Activated CD4-positive, alpha-beta memory T cell treated with anti-CD3 and anti-CD28 coated beads for 36 hours (primary cell): ENCODE results near the gene TMEM145. TPM values are rescaled to one million over a fixed set of nuclear protein-coding genes. Genes with fewer than 3 reads are reported as not detected.
A peak's percentile ranks its signal among the peaks of the same experiment; 100 is the strongest.

ENCODE experiments used
- CTCF ChIA-PET: fragments of 350-600 bp; sonication (Branson Sonifier 250); formaldehyde crosslinking; loops from one replicate; lab custom pipeline; 2021; ENCODE audit warnings: antibody characterized with exemption, inconsistent platforms; lab: Charles Lee
- POLR2A ChIA-PET: fragments of 350-600 bp; sonication (Branson Sonifier 250); formaldehyde crosslinking; loops from one replicate; lab custom pipeline; 2021; ENCODE audit warnings: antibody characterized with exemption; lab: Charles Lee
- DNase-seq: peaks from one replicate; pipeline ENCODE4 v3.0.0-alpha.2; 2020
- H3K27ac Mint-ChIP-seq: one replicate; pipeline ENCODE4 v1.8.0; 2021; ENCODE audit warnings: mixed read lengths
- H3K27me3 Mint-ChIP-seq: one replicate; pipeline ENCODE4 v1.8.0; 2021; ENCODE audit warnings: mixed read lengths
- H3K36me3 Mint-ChIP-seq: one replicate; pipeline ENCODE4 v1.8.0; 2021; ENCODE audit warnings: mixed read lengths
- H3K4me1 Mint-ChIP-seq: one replicate; pipeline ENCODE4 v1.8.0; 2021; ENCODE audit warnings: low read depth, mixed read lengths
- H3K4me3 Mint-ChIP-seq: one replicate; pipeline ENCODE4 v1.8.0; 2021; ENCODE audit warnings: mild to moderate bottlenecking, mixed read lengths
- H3K9me3 Mint-ChIP-seq: one replicate; pipeline ENCODE4 v1.8.0; 2021; ENCODE audit warnings: mixed read lengths
- intact Hi-C: fragments of 100-400 bp; cut with micrococcal nuclease; formaldehyde crosslinking; loops from one replicate; pipeline ENCODE4 v1.15.1; 2023
- total RNA-seq, 2 experiments: library from RNA; stranded (reverse); gene quantifications; one replicate each; pipeline ENCODE4 v1.2.3, GENCODE V29; 2021

The TMEM145 gene
- total RNA-seq, 2 experiments from 2014 or later = 0.29 TPM; not detected in 1

DNA sequence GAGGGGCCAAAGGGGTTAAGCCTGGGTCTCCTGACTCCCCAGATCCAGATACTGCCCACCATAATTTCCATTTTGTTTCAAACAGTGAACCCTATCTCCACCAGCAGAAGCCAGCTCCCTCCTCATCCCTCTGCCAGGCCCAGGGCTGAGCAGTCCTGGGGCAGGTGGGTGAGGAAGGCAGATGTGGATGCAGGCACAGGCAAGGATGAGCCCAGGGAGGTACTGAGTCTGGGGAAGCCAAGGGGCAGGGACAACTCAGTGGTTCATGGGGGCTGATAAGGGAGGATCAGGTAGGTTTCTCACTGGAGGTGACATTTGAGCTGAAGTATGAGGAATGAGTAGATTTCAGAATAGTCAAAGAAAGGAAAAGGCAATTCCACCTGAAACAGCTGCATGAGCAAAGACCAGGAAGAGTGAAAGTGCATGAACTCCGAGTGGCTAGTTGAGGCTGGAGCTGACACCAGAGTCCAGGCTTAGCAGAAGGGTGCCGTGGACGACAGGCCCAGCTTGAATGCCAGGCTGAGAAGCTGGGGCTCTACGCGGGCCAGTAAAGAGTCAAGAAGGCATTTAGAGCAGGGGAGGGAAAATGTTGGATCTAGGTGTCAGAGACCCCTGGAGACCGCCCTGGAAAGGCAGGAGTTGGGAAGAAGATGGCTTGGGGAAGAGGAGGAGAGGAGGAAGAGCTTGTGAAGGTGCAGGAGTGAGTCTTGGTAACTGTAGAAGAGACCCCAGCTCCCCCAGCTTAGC is 33.8 kb upstream of the TMEM145 start:
- peaks cover 14% of the 10 kb centered on the region for H3K36me3 Mint-ChIP-seq
- peaks cover 59% of the 10 kb centered on the region for H3K4me1 Mint-ChIP-seq
- H3K9me3 Mint-ChIP-seq = no peaks in the 10 kb centered on the region
- ChIA-PET POLR2A (interaction anchor here (0.5 to 2.3 kb wide), 9 partner anchors 9 to 168 kb away, joined by 3 to 15 read pairs (median 3); partner anchors contain the start of gene GSK3A), CTCF (interaction anchor here (0.6 to 7.0 kb wide), 32 partner anchors 9 to 170 kb away, joined by 3 to 107 read pairs (median 5); partner anchors contain the start of genes ERF, GSK3A, PAFAH1B3 and POU2F2)
- H3K27ac Mint-ChIP-seq = peak overlapping the region; percentile 91
- H3K4me3 Mint-ChIP-seq = no peak overlapping the region
- intact Hi-C loops = loop anchor here (1.0 kb wide), 1 partner anchor 146 kb away; no protein-coding TSS in a partner anchor
- no peaks in the 10 kb centered on the region for H3K27me3 Mint-ChIP-seq
- no peak for DNase-seq

DNA sequence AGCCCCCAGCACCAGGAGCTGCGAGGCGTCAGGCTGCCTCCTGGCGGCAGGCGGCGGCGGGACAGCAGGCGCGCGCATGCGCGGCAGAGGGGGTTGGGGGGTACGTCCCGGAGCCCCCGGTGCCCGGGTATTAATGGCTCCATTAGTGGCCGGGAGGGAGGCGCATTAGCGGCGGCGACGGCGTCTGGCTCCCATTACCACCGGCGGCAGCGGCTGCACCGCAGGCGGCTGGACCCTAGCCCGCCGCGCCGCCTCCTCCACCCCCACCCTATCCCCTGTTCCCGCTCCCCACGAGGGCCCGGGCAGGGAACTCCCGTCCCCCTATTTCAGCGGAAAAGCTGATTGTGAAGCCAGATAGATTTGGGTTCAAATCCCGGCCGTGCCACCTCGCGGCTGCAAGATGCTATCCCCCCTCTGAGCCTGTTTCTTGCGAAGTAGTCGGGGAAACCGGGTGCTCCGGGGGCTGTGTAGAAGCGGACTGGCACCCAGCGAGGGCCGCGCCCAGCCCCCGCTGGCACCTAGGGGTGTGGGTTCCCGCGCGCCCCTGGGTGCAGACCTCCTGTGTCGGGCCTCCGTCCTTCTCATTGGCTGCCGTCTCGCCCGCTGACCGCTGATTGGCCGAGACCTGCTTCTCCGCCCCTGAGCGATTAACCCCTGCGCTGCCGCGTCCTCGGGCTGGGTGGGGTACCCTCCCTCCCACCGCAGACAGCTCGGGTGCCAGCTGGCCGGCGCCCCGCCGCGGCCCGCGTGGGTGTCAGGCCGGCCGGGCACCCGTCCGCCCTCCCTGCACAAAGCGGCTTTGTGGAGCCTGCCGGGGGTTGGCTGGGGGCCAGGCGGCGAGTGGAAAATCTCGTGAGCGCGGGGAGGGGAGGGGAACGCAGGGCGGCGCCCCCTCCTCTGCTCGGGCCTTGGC is 33.0 kb upstream of the TMEM145 start:
- DNase-seq = peak; percentile 92
- peaks cover 57% of the 10 kb centered on the region for H3K4me1 Mint-ChIP-seq
- H3K27ac Mint-ChIP-seq = peak overlapping the region; percentile 91
- intact Hi-C loops = loop anchor here (1.0 kb wide), 1 partner anchor 147 kb away; no protein-coding TSS in a partner anchor
- H3K9me3 Mint-ChIP-seq = no peaks in the 10 kb centered on the region
- ChIA-PET POLR2A (interaction anchor here (0.6 to 2.3 kb wide), 7 partner anchors 10 to 61 kb away, joined by 3 to 15 read pairs (median 5); partner anchors contain the start of gene GSK3A), CTCF (interaction anchor here (0.6 to 7.0 kb wide), 28 partner anchors 8 to 171 kb away, joined by 3 to 107 read pairs (median 5); partner anchors contain the start of genes ERF, GSK3A, PAFAH1B3 and POU2F2)
- peaks cover 7% of the 10 kb centered on the region for H3K36me3 Mint-ChIP-seq
- no peaks in the 10 kb centered on the region for H3K27me3 Mint-ChIP-seq
- H3K4me3 Mint-ChIP-seq = no peak overlapping the region

DNA sequence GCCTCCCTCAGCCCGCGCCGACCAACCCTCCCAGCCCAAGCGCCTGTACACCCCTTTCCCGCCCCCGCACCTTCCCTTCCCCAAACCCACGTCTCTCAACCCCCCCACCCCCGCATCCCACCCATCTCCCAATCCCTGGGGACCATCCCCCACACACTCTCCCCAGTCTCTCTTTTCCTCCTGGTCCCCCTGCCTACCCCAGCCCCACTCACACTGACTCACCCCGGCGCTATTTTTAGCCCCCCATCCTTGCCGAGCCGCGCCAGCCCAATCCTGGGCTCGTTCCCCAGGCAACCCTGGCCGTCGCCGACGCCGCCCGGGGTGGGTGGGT is 32.3 kb upstream of the TMEM145 start:
- intact Hi-C loops = no loop called here
- POLR2A ChIA-PET = interaction anchor here (1.3 to 2.0 kb wide), 3 partner anchors 10 to 38 kb away, joined by 5 to 10 read pairs (median 6); partner anchors contain the start of gene GSK3A
- peak overlapping the region; percentile 80 for H3K27ac Mint-ChIP-seq
- CTCF ChIA-PET = interaction anchor here (2.5 to 7.0 kb wide), 3 partner anchors 10 to 37 kb away, joined by 22 to 107 read pairs (median 48); partner anchors contain the start of gene GSK3A
- peaks cover 6% of the 10 kb centered on the region for H3K36me3 Mint-ChIP-seq
- no peaks in the 10 kb centered on the region for H3K9me3 Mint-ChIP-seq
- DNase-seq = no peak
- peaks cover 59% of the 10 kb centered on the region for H3K4me1 Mint-ChIP-seq
- no peak overlapping the region for H3K4me3 Mint-ChIP-seq
- no peaks in the 10 kb centered on the region for H3K27me3 Mint-ChIP-seq

DNA sequence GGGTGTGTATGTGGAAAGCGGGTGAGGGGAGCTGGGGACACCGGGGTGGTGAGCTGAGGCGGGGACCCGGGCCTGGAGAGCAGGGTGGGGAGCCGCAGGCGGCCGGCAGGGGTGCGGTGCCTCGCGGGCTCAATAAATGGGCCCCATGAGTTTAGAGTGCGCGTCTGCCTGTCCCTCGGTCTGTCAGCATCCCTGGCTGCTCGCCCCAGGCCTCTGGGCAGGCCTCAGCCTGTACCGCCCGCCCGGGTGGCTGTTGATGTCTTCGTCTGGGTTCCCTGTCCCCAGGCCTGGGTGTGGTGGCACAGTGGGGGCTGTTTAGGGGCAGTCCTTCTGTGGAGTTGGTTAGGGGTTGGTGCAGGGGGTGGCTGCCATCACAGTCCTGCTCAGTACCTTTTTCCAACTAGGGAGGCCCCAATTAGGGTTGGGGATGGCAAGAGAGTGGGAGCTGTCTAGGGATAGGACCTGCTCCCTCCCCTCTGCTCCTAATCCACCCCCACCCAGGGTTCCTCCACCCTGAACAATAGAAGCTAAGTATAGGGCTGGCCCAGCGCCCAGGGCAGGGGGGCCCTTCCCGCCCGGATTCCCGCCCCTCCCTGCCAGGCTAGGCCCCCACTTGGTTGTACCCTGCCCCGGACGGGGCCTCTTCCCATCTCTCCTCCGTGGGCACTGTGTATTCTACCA is 31.8 kb upstream of the TMEM145 start:
- ChIA-PET CTCF (interaction anchor here (0.9 to 7.0 kb wide), 4 partner anchors 11 to 38 kb away, joined by 3 to 107 read pairs (median 28); partner anchors contain the start of gene GSK3A), POLR2A (interaction anchor here (0.7 to 1.3 kb wide), 3 partner anchors 11 to 39 kb away, joined by 4 to 6 read pairs (median 4); partner anchors contain the start of genes GSK3A and PAFAH1B3)
- DNase-seq = peak; percentile 53
- no peaks in the 10 kb centered on the region for H3K27me3 Mint-ChIP-seq
- no peak overlapping the region for H3K4me3 Mint-ChIP-seq
- intact Hi-C loops = no loop called here
- H3K4me1 Mint-ChIP-seq = peaks cover 59% of the 10 kb centered on the region
- H3K36me3 Mint-ChIP-seq = peaks cover 4% of the 10 kb centered on the region
- H3K27ac Mint-ChIP-seq = peak overlapping the region; percentile 80
- H3K9me3 Mint-ChIP-seq = no peaks in the 10 kb centered on the region

DNA sequence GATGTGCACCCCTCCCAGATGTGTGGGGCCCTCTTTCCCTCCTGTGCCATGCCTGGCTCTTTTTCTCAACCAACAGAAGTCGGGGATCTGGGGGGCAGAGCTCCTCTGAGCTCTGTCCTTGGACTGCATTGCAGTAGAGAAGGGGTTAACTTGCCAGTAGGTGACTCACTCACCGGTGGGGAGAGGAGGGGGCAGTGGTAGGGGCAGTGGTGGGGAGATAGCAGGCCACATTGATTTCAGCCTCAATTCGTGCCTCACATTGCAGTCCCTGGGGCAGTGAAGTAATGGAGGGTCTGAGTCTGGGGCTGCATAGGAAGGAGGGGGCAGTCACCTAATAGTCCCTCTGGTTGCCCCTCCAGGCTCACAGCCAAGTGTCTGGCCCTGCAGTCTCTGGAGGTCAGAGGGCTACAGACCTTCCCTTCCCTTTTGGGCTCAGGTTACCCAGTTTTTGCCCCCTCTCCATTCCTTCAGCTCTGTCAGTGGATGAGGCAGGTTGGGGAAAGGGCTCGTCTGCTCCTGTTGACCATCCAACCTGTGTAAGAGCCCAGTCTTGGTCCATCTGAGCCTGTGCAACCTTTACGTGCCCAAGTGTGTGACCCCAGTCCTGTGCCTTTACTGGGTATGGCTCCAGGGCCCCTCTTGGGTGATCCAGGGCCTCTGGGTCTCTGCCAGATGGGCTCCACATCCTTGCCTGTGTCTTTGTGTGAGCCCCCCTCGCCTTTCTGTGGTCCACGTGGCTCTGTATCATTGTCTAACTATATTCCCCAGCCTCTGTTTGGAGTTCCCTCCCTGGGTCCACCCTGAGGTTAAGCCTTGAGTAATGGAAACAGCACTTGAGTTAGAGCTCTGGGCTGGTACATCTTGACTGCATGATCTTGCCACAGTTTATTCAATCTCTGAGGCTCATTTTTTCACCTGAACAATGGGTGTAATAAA is 31.0 kb upstream of the TMEM145 start:
- Mint-ChIP-seq H3K36me3 (peaks cover 2% of the 10 kb centered on the region), H3K27ac (no peak overlapping the region), H3K27me3 (no peaks in the 10 kb centered on the region), H3K9me3 (no peaks in the 10 kb centered on the region), H3K4me3 (no peak overlapping the region), H3K4me1 (peaks cover 52% of the 10 kb centered on the region)
- DNase-seq = peak; percentile 18
- CTCF ChIA-PET = interaction anchor here (0.9 to 2.1 kb wide), 4 partner anchors 12 to 38 kb away, joined by 3 to 7 read pairs (median 4); no protein-coding TSS in a partner anchor
- POLR2A ChIA-PET = interaction anchor here (0.7 to 1.3 kb wide), 5 partner anchors 11 to 39 kb away, joined by 3 to 6 read pairs (median 4); partner anchors contain the start of genes GSK3A and PAFAH1B3
- intact Hi-C loops = loop anchor here (2.0 kb wide), 1 partner anchor 65 kb away; the partner anchor contains the start of gene DEDD2

DNA sequence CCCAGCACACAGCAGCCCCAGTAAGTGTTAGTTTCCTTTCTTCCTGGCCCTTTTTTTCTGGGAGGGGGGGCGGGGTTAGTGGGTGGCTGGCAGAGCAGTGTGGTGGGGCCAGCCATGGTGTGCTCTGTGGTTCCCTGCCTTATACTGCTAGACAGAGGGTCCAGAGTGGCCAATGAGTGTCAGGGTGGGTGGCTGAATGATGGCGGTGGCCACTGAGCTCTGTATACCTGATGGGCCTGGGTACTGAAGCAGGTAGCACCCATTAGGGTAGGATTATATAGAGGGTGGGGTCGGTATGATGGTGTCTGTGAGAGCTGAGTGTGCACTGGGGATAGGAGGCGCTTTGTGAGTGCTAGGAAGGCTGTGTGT is 30.3 kb upstream of the TMEM145 start:
- H3K4me3 Mint-ChIP-seq = no peak overlapping the region
- H3K9me3 Mint-ChIP-seq = no peaks in the 10 kb centered on the region
- peaks cover 6% of the 10 kb centered on the region for H3K36me3 Mint-ChIP-seq
- H3K27me3 Mint-ChIP-seq = no peaks in the 10 kb centered on the region
- DNase-seq = no peak
- intact Hi-C loops = loop anchor here (1.0 to 2.0 kb wide), 7 partner anchors 15 to 66 kb away; partner anchors contain the start of genes DEDD2, ERF, MEGF8 and PAFAH1B3
- CTCF ChIA-PET = interaction anchor here (1.1 to 2.1 kb wide), 3 partner anchors 12 to 39 kb away, joined by 3 to 7 read pairs (median 5); no protein-coding TSS in a partner anchor
- POLR2A ChIA-PET = interaction anchor here (1.0 to 1.1 kb wide), 2 partner anchors 12 to 38 kb away, joined by 3 to 4 read pairs; no protein-coding TSS in a partner anchor
- H3K27ac Mint-ChIP-seq = no peak overlapping the region
- H3K4me1 Mint-ChIP-seq = peaks cover 48% of the 10 kb centered on the region

DNA sequence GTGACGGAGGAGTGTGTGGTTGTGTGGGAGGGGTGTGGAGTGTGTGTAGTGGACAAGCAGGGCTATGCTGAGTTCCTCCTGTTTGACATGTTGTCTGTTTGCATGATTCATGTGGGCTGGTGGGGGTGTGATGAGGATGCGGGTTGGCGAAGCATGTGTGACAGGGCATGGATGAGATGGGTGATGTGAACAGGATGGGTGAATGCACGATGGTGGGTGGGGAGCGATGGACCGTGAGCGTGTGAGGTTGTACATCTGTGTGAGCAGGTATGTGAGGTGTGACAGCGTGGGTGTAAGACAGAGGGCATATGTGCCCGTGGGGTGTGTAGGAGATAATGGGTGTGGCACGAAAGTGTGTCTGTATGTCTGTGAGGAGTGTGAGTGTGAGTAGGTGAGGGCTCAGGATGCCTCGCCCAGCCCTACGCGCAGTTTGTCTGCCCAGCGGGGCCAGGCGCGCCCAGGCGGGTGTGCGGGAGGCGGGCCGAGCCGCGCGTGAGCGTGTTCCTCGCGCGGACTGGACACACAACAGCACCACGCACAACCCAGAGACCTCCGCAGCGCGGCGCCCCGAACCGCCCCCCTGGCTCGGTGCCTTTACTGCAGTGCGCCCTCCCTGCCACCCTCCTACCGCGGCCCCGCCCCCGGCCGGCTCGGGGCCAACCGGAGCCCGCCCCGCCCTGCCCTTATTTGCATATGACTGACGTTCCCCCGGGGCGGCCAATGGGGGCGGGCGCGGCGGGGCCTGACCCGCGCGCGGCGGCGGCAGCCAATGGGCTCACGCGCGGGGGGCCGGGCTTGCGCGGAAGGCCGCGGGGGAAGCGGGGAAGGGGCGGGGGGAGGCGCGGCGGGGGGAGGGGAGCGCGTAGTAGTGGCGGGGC is 29.7 kb upstream of the TMEM145 start:
- DNase-seq = peak; percentile 97
- CTCF ChIA-PET = interaction anchor here (1.1 to 2.1 kb wide), 3 partner anchors 13 to 40 kb away, joined by 3 to 7 read pairs (median 5); no protein-coding TSS in a partner anchor
- Mint-ChIP-seq H3K4me1 (peaks cover 44% of the 10 kb centered on the region), H3K27me3 (no peaks in the 10 kb centered on the region), H3K4me3 (no peak overlapping the region), H3K27ac (no peak overlapping the region), H3K9me3 (no peaks in the 10 kb centered on the region), H3K36me3 (peaks cover 6% of the 10 kb centered on the region)
- intact Hi-C loops = loop anchor here (1.0 to 2.0 kb wide), 8 partner anchors 15 to 85 kb away; partner anchors contain the start of genes DEDD2, ERF, MEGF8 and PAFAH1B3
- POLR2A ChIA-PET = interaction anchor here (1.1 to 1.9 kb wide), 3 partner anchors 13 to 43 kb away, joined by 3 to 7 read pairs (median 4); partner anchors contain the start of gene GSK3A

DNA sequence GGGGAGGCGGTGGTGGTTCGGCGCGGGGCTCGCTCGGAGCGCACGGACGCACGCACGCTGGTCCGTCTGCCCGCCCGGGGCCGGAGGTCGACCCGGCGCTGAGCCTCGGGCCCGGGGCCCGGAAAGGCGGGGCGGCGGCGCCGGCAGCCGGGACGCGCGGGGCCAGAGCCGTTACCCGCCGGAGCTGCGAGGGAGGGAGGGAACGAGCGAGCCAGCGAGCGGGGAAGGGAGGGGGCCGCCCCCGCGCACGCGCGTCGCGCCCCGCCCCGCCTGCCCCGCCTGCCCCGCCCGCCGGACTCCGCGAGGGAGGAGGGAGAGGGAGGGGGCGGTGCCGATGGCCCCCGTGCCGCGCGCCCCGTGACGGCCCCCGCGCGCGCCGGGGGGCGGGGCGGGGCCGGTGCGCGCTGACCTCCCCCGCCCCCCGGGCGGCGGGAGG is 29.0 kb upstream of the TMEM145 start:
- intact Hi-C loops = loop anchor here (2.0 kb wide), 1 partner anchor 85 kb away; no protein-coding TSS in a partner anchor
- ChIA-PET CTCF (interaction anchor here (0.6 to 2.8 kb wide), 2 partner anchors 12 to 46 kb away, joined by 3 to 12 read pairs; no protein-coding TSS in a partner anchor), POLR2A (interaction anchor here (1.3 to 1.9 kb wide), 3 partner anchors 42 to 151 kb away, joined by 3 to 7 read pairs (median 4); partner anchors contain the start of genes GSK3A and POU2F2)
- H3K4me3 Mint-ChIP-seq = no peak overlapping the region
- no peaks in the 10 kb centered on the region for H3K27me3 Mint-ChIP-seq
- H3K27ac Mint-ChIP-seq = no peak overlapping the region
- H3K9me3 Mint-ChIP-seq = no peaks in the 10 kb centered on the region
- peaks cover 38% of the 10 kb centered on the region for H3K4me1 Mint-ChIP-seq
- peak; percentile 85 for DNase-seq
- H3K36me3 Mint-ChIP-seq = peaks cover 6% of the 10 kb centered on the region
